CD4-positive, alpha-beta T cell treated with Interleukin-17A for 4 hours (primary cell): ENCODE results near the gene PTPRM.
A peak's percentile ranks its signal among the peaks of the same experiment; 100 is the strongest.

Experiments used
- DNase-seq: peaks from one replicate; pipeline ENCODE4 v3.0.0-alpha.2; 2020; ENCODE audit warnings: mixed read lengths

Gene PTPRM

DNA sequence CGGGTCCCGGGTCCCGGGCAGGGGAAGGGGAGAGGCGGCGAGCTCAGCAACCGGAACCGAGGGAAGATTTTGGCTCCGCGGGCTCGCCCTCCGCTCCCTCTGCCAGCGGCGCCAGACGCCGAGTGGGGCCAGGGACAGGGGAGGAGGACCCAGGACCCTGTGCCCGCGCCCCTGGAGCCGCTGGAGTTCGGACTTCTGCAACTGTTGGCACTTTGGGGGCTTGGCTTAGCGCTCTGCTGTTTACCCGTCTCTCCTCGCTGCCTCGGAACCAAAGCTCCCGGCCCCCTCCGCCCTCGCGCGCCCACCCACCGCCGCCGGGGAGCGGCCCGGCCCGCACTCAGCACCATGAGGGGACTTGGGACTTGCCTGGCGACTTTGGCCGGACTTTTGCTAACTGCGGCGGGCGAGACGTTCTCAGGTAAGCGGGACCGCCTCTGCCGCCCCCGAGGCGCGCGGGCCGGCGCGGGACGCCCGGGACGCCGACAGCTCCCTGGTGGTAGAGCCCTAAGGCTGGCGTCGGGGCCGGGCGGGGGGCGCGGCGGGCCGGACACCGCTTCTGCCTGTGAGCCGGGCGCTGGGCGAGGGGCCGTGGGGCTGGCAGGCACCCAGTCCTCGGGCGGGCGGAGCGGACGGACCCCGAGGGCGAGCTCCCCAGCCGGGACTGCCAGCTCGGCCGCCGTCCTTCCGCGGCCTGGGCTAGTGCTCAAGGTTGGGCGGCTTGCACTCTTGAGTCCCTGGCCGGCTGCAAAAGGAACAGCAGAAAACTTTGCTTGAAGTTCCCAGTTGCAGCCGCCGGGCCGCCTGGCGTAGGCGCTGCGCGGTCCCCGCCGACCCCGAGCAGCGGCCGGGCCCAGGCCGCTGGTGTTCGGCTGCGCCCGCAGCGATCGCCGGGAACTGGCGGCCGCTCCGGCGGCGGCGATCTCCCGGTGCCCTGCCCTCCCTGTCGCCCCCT is 634 bp downstream of the PTPRM start:
- peak; percentile 4 for DNase-seq

DNA sequence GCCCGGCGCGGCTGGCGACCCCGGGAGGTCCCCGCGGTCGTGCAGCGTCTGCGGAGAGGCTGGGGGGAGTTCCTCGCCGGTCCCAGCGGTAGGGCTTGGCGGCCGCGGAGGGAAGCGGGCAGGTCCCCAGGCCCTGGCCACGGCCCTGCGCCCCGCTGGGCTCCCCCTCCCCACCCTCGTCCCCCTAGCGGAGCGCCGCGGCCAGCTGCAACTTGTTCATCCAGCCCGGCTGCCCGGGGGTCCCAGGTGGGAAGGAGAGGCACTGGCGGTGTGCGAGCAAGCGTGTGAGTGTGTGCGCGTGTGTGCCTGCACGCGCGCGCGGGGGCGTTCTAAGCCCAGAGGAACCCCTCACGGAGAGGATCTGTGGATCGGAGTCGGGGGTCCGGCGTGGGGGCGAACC is 1.3 kb downstream of the PTPRM start:
- DNase-seq, result peak; percentile 10

DNA sequence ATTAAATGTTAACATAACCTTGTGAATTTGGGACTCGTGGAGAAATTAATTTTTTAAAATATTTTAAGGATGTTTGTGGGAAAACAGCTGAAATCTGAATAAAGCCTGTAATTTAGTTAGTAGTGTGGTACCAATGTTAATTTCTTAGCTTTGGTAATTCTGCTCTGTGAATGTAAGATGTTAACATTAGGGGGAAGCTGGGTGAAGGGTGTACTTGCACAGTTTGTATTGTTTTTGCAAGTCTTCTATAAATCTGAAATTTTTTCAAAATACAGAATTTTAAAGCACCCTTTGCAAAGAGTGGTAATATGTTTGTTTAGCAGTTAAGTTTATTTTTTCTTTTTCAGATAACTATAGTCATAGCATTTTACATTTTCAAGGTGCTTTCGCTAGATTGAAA is 4.5 kb downstream of the PTPRM start:
- no peak for DNase-seq

DNA sequence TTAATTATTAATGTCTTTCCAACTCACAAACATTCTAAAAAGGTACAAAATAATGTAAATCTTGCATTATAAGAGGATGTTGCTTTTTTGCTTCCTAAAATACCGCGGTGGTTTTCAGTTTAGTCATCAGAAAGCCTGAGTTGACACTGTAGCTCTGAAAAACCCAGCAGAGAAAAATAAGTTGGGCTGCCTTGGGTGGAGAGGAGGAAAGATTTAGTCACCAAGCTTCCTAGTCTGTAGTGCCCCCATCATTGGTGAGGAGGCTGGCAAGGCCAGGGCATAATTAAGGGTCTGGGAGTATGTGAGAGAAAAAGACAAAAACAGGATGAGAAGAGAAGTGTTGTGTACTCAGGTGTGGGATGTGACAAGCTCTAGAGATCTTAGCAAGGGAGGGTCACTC is 5.7 kb downstream of the PTPRM start:
- no peak for DNase-seq

DNA sequence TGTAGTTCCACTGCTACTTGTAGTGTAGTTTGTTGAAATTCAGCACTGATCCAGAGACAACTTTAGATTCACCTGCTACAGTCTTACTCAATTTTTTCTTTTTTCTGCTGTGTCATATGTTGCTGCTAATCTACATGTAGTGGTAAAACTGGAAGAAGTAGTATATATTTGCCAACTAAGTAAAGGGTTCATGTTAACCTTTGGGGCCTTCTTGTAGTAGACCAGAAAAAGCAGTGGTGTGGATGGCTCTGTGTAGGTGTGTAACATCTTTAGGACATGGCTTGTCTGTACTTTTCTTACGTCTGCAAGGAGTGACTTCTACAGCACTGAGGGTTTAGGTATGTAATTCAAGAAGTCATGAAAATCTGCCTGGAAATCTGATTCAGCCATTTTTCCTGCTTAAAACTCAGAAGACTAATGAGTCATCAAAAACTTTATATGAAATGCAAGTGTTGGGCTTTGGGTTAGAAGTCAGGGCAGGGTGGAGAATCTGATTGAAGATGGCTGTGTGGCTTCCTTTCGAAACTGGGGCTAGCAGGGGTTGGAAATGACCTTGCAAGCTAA is 8.4 kb downstream of the PTPRM start:
- DNase-seq, result no peak

DNA sequence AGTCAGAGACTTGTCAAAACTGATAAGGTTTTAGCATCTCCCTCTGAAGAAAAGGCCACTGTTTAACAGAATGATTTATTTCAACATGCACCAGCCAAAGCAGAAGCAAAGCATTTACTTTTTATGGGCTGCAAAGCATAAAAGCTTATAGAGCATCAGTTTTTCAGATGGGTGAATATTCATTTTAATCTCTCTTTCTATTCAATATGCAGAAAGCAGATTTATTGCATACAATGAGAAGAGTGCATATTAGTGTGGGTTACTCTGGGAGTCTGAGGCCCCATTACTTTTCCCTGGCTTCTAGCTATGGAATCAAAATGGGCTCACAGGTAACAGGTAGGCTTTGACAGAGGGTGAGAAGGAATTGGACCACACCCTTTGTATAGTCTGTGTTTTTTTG is 9.0 kb downstream of the PTPRM start:
- no peak for DNase-seq

DNA sequence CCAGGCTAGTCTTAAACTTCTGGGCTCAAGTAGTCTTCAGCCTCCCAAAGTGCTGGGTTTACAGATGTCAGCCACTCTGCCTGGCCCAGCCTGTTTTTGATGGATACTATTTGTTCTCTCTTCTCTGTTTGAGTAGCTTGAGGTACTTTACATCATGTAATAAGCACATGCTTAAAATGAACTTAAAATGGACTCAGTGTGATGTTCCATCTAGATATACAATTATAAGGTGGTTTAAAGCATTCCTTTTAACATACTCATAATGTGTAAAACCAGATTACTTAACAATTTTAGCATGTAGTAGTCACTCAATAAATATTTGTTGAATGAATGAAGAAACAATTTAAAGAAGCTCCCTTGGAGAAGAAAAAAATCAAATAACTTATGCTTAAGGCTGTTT is 9.6 kb downstream of the PTPRM start:
- no peak for DNase-seq

DNA sequence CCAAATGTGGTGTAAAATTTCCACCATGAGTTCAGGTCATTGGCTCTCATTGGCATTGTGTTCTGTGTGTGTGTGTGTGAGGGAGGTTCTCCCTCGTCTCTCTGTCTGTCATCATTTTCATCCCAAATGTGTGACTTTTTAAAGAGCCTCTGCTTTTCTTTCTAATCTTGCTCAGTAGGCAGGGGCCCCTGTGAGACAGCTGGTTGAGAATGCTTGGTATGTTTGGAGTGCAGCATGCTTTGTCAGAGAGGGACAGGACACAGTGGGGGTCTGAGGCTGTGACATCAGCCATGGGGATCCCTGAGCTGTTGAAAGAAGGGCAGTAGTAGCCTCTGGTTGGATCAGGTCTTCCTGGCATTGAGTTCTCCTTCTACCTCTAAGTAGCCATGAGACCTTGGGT is 10.6 kb downstream of the PTPRM start:
- no peak for DNase-seq

DNA sequence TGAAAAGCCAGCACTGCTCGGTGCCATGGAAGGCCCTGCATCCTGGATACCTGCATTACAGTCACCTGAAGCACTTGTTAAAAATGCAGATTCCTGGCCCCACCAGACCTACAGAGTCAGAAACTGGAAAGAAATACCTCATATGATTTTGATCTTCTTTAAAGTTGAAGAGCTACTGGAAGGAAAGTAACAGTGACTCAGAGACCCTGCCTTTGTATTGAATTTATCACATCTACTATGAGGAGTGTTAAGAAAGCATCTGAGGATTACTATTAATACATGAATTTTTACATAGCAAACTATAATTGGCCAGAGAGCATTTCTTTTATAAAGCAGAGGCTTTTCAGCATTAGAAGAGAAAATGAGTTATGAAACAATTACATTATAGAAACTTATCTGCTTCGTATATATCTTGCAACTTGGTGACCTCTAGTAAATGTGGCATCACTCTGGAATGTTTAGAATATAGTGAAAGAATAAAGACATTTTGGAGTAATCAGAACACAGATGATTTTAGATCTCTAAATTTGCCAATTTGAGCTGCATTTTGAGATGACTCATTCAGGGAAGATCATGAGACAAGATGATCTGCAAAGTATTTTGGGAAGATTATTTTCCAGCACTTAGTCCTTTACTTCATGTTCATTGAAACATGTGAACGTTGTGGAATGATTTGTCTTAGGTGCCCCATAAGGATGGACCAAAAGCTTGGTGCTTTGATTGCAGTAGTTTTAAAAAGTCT is 12.2 kb downstream of the PTPRM start:
- DNase-seq, result no peak

DNA sequence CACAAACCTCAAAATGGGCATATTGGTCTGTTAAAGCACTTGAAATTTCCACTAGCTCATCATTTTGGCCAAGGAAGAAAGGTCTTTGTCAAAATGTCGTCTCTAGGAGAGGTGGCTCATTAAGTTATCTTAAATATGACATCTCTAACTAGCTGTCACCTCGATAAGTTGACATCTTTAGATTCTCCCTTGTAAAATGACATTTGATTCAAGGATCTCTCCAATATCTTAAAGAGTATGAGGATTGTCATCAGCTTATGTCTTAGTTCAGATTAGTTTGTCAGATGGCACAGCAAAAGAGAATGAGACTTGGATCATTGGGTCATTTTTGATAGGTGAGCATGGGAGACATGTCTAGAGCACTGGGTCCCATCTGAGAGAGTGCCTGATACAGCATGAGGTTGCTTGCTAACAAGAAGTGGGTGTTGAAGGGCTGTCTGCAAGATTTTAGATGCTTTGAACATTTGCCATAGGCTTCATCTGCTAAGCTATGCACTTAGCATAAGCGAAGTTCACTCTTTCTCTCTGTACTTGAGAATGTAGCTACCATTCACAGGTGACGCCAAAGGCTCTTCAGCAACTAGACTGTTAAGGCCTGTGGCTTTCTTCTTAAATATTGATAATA is 12.9 kb downstream of the PTPRM start:
- no peak for DNase-seq

DNA sequence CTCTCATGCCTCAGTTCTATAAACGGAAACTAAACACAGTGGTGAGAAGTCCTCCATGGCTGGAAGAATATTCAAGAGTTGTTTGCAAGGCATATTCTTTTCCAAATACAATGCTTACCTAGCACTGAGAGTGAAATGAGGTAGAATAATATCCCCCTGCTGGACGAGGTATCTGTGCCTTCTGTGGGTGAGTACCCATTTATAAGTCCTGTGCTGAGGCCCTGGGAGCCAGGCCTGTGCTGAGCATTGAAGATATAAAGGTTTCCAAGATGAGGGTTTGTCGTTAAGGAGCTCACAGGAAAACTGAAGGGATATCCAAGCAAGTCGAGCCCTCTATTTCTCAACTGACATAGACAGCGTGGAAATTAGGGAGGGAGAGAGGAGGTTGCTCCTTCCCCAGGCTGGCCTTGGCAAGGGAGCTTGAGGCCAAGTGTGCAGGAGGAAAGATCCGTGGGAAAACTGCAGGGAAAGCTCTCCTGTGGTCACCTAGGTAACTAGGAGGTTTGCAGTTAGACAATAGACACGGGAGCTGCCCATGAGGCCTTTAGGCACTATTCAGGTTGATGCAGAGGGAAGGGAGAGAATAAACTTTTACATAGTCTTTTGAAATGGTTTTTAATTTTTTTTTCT is 17.6 kb downstream of the PTPRM start:
- DNase-seq, result no peak

DNA sequence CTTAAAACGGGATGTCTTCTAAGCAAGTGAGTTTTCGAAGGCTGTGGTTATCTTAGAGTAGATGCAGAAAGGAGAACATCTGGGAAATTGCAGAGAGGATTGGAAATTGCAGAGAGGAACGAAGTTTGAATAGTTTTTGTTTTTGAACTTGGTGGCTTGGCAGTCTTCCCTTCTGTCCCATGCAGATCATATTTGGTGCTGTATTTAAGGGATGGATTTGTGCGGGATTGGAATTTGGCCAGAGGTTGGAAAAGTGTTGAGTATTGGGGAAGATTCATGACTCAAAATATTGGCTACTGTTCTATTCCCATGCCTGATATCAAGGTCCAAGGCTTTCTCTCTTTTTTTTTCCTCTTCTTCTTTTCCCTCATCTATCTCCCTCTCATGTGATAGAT is 18.2 kb downstream of the PTPRM start:
- no peak for DNase-seq

DNA sequence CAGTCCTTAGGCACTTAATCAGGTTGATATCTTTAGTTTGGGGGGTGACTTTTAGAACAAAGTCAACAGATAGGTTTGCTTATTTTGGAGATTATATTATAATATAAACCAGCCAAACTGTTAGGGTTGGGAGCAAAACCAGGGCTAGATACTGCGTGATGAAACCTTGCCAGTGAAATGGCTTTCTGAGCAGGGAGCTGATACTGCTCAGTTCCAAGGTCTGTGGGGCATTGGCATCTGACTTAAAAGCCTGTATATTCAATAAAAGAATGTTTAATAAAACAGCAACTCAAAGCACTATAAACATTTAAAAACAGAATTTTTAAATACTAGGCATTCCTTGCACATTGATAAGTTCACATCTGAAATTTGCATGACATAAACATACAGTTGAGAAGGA is 19.3 kb downstream of the PTPRM start:
- DNase-seq, result no peak

DNA sequence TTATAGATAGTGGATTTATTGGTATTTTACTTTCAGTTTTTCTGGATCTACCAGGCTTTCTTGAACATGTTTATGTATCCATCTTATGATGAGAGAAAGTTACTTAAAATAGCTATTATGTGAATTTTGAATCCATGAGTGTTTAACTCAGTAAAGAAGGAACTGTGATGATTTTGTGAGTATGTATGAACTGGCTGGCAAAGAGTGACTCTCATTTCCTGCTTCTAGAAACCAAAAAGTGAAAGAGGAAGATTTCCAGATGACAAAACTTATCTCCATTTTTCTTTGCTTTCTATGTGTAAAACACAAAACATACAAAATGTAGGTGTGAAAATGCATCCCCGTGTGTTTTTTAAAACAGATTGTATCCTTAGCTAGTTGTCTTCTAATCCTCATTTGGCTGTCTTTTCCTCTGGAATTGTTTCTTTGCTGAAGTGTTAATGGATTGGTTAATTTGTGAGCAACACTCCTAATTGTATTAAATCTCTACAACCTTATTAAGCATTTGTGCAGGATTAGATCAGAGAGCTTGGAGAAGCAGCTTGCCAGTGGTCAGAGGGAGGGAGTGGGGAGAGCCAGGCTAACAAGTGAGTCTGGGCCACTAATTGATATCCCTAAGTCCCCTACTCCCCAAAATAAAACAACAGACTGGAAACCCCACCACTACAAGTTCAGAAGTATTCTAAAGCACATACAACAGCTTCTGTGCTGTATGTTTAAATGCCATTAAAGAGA is 23.9 kb downstream of the PTPRM start:
- no peak for DNase-seq

DNA sequence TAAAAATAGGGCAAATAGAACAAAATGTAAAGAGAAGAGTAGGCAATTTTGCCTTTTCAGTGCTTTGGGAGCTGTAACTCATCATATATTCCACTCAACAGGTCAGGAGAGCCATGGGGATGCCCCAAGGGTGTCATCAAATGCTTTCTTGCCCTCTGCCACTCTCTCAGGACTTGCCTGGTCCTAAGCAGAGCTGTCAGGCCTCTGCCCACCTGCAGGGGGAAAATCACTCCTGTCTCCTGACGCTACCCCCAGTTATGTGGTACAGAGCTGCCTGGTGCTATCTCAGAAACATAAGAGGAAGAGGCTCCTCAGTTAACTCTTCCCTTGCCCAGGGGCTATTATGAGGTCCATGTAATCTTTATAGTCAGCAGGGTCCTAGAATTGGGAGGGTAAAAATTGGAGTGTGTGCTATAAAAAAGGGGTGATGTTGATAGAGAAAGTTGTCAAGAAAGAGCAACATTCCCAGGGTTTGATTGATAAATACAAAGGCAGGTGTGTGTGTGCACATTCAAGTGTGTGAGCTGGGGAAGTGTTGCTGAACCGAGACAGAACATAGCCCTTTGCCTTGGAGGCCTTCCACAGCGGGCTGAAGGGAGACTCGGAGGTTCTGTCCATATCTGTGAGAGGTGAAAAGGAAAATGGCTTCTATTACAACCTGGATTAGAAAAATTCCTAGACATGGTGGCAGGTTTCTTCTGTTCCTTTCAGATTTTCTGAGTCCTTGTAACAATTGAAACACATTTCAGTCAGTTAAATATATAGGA is 25.4 kb downstream of the PTPRM start:
- no peak for DNase-seq

DNA sequence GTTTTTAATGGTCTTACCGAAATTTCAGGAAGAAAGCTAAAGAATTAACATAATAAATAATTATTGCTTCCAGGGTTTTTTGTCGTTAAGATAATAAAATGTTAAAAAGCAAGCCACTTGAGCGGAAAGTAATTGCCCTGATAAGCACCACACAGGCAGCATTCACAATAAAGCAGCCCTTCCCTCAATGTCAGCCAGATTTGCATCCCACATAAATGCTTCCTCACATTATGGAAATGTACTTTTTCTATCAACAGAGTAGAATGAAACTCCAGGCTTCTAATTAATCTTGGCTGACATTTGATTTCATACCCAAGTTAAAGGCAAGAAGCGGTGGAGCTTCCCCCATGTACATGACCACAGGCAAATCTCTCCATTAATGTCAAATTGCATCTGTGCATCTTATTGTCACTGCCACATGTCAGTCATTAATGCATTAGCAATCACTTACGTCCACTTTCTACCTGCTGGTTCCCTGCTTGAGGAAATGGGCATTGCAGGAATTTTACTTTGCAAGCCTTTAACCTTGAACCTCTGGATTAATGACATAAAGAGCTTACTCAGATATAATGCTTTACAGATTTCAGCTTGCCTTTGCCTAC is 26.2 kb downstream of the PTPRM start:
- no peak for DNase-seq

DNA sequence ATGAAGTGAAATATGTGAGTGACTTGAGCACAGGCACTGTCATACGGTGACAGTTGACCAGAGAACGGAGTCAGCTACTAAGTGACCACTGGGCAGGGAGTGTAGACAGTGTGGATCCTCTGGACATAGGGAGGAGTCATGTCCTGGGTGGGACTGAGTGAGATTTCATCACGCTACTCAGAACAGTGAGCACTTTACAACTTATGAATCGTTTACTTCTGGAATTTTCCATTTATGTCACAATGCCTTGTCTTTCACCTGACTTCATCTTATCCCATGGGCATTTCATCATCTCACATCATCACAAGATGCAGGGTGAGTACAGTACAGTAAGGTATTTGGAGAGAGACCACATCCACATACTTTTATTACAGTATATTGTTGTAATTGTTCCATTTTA is 29.0 kb downstream of the PTPRM start:
- DNase-seq, result no peak

DNA sequence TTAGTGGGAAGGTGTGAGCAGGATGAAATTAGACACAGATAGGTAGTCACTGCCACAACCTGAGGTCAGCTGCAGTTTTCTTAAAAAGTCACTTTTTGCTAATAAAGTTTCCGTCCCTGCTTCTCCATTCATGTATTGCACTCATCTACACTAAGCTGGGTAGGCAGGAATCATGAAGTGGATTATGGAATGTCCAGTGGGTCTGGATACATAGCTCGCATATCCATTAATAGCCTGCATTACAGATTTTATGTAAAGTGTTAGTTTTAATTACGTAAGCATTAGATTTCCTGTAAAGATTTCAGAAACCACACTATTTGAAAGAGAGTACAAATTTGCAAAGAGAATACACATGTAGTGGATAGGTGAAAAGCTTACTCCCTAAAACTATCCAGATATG is 30.4 kb downstream of the PTPRM start:
- DNase-seq, result no peak

DNA sequence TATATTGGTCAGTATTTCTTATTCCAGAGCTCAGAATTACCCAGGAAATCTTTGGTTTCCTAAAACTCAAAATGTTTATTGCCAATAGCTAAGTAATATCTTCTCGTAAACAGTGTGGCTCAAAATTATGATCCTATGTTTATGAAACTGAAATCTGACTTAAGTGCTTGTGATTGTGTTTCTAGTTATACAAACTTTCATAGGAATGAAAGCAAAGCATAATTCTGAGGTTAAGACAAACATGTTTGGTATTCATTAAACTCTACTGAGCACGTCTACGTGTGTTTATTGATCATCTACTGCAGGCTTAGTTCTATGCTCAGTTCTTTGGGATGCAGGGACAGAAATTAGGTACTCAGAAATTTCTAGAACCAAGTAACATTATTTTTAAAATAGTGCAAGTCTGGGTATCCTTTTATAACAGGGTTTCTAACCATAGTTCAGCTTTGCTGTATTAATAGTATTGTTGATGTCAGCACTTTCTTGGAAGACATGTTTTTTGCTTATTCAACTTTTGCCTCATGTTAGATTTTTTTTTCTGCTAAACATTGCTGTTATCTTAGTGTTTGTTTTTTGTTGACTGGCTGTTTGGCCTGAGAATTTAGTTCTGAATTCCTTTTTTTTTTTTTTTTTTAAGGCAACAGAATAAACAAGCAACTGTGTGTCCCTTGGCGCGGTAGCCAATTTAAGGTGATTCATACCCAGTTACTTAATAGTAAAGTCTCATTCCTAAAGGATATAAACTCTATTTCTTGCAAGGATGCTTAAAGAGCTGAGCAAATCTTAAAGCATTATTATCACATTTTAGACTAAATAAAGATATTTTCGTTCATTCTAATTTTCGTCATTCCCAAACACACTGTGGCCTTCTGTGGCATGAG is 31.3 kb downstream of the PTPRM start:
- DNase-seq, result no peak

DNA sequence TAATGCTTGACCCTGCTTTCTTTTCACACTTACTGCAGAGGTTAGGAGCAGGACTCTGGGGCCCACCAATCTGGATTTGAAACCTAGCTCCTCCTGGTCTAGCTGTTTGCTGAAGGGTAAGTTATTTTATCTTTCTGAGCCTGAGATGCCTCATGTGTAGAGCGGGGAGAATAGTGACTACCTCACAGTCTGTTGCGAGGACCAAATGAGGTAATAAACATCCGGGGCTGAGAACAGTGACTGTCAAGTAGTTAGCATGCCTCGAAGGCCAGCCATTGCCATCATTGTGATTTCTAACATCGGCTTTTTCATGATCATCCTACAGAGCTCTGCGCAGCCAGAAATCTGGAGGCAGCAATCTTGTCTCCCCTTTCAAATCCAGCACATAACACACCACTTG is 32.9 kb downstream of the PTPRM start:
- no peak for DNase-seq
